Stimulated activated CD4-positive, alpha-beta T cell treated with anti-CD3 and anti-CD28 coated beads, Interleukin-15, amount 100 ng/mL, for 24 hours (primary cell): ENCODE data around the gene NRG2.

Experiments
- DNase-seq: peaks from one replicate; pipeline ENCODE4 v3.0.0-alpha.2; 2020

Gene NRG2

DNA sequence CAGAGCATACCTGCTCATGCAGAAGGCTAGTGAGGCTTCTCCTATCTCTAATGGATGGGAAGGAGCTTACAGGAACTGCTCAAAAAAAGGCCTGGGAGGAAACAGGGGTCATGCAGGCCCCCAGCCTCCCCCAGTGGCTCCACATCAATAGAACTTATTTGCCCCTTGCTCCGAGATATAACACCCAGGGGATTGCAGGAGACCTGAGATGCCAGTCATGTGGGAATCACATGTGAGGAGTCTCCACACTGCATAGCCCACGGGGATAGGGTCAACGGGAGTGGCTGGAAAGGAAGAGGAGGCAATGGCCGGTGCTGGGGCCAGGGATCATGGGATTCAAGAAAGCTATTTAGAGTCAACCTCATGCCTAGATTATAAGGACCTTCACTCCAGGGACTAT, 76.2 kb downstream of the NRG2 start:
- DNase-seq = no peak

DNA sequence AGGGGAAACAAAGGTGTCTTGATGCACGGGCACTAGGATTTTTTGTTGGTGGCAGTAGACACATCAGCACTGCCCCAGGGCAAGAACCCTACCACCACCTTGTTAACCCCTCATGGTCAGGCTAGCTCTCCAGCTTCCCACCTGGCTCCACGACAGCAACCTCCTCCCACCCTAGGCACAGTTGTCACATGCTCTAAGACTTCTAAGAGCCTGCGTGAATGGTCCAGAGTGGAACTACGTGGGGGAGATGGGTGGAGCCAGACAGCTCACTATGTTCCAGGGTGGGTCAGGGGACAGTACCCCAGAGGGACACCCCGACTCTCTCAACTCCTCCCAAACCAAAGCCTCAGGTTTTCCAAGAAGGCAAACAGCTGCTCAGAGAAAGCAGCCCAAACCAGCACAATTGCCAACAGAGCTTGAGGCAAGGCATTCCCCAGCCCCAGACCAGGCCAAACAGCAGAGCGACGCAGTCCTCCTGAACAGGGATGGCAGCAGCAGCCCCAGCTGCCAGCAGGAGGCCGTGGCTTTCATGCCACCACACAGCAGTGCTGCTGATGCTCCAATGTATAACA, 78.0 kb downstream of the NRG2 start:
- DNase-seq = no peak

DNA sequence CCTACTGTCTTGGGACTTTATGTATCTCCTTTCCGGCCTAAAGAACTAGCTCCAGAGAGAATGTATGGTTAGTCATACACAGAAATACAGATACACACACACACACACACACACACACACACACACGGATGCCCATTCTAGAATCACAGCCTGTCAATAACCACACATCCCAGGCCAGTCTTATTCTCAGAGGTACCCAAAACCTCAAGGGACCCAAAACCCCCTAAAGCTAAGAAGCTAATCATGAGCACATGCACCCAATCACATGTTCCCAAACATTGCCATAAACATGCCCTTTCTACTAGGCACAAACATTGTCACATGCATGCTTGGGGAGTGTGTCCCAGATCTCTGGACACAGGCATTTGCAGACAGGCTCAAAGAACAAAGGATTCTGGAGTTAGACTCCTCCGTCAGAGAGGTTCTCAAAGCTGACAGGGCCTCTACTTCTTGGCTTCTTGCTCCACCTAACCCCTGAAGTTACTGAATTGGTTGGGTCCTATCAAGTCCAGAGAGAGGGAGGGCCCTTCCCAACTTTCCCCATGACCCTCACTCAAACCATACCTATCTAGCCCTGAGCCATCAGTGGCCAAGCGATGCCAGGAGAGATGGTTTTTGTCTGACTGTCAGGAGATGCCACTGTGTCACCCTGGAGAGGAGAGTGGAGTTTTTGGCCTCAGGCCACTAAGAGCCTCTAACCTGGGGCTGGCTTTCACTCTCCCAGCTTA, 78.7 kb downstream of the NRG2 start:
- no peak for DNase-seq

DNA sequence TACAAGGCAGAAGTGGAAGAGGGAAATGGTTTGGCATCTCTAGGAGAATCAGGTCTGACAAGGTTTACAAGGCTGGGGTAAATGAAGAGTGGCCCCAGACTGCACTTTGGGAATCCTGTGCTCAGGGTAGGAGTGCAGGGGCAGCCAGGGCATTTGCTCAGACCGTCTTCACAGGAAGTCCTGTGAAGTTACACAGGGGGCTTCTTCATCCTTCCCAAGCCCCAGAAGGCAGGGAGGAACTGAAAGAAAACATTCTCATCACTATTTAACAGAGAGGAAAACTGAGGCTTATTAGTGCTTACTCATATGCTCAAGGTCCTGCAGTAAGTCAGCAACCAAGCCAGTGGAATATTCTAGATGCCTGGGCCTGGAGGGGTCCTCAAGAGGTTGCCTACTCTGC, 80.7 kb downstream of the NRG2 start:
- no peak for DNase-seq

DNA sequence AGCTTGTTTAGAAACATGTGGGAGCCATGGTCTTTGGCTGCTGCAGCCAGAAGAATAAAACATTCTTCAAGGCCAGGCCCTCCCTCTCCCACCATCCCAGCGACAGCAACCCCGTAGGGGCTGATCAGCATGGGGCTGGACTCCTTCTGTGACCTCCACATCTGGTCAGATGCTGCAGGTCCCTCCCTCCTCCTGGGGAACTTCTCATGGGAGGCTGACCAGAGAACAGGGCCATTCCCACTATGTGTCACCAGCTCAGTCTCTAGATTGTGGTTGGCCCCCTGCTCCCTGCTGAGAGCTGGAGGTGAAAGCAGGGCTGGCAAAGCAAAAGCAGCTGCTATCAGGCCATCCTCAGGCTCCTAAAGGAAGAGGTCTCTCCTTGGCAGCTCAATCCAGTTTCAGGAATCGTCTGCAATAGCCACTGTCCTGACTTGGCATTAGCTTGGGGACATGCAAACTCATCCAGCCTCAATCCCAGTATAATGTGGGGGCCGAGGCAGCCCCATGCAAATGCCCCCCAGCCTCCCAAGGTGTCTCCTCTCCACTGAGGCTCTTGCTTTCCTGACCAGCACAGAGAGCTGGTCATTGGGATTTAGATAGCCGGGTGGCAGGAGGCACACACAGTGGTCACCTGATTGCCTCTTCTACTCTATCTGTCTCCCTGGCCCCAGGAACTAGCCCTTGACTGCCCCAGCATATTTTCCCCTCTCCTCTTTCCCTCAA, 81.5 kb downstream of the NRG2 start:
- no peak for DNase-seq

DNA sequence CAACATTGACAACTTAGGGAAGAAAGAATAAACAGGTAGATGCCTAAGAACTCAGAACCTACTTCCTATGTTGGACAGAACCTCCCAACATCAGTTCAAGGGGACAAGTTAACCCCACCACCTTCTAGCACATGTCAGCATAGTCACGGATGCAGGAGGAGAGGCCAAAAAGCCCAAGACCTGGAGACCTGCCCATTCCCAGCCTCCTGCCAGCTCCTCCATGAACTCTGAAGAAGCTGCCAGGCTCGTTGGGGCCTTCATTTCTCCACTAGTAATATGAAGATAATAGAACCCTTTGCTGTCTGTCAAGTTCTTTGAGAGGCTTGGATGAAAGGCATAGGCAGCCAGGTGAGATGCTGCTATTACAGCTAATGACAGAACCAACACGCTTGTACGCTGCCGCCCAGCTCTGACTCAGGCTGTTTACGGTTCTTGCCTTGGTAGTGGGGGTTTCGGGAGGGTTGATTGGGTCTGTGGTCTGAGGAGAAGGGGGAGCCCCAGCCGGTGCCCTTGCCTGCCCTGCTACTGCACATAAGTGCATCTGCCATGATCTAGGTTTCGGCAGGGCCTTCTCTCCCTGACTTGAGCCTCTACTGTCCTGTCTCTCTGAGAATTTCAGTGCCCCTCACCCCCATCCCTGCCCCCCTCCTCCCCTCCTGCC, 82.2 kb downstream of the NRG2 start:
- DNase-seq = no peak

DNA sequence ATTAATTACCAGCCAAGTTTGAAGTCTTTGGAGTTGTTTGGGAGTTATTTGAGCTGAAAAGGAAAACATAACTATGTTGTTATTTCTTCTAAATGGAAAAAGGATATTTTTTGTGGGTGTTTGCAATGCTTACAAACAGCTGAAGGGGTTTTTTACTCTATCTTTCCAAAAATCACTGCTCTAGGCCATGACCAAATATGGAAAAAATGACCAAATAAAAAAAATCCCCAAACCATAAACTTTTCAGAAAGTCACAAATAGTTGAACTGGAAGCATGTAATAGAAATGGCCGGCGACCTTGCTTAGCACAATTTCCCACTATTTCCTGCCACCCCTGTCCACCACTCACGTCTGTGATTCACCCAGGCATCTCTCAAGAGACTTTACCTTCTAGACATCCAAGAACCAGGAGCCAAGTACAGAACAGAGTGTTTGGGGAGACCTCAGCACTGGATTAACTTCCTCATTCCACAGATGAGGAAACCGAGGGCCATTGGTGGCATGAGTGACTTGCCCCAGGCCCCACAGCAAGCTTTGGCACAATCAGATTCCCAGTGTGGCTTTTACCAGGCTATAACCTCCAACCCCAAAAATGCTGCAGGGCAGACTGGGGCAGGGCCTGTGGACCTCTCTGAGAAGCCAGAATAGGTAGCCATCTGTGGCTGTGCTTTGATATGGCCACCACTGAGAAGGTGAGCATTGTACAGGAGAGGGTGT, 84.5 kb downstream of the NRG2 start:
- DNase-seq = no peak

DNA sequence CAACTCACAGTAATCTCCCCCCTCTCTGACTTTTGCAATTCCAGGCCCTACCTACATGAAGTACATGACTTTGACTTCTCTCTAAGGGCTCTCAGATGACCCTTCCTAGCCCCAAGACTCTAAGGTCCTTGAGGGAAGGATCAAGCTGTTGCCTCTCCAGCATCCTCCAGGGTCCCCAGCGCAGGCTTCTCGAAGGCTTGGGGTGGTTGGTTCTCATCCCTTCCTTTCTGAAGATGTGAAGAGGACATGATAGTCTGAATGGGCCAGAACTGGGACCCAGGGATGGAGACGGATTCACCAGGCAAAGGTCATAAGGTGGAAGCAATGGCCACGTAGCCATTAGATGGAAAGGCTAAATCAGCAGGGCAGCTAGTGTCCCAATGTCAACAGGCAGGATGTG, 86.8 kb downstream of the NRG2 start:
- DNase-seq = no peak

DNA sequence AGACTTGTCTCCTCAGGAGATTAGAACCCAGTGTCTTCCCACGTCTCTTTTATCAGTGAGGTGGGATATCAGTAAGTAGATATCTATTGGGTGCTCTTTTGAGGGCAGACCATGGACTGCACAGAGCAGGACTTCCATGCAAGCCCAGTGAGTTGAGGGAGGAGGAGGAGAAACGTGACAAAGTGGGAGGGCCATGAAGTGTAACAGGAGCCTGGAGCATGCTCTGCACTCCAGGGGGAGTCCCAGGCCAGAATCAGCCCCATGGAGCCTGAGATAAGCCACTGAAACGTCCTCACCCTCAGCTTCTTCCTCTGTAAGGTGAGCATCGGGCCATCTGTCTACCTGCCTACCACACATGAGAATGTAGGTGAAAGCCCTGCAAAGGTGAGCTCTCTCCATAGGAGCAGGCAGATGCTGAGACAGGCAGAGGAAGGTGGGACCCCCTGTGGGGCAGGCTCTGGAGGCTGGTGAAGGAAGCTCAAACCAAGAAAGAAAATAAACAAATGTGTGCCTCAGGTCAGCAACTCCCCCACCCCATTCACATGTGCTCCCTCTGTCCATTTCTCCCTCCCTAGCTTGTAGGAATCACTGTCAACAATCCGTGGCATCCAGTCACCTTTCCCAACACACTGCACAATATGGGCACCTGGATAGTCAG, 87.4 kb downstream of the NRG2 start:
- no peak for DNase-seq

DNA sequence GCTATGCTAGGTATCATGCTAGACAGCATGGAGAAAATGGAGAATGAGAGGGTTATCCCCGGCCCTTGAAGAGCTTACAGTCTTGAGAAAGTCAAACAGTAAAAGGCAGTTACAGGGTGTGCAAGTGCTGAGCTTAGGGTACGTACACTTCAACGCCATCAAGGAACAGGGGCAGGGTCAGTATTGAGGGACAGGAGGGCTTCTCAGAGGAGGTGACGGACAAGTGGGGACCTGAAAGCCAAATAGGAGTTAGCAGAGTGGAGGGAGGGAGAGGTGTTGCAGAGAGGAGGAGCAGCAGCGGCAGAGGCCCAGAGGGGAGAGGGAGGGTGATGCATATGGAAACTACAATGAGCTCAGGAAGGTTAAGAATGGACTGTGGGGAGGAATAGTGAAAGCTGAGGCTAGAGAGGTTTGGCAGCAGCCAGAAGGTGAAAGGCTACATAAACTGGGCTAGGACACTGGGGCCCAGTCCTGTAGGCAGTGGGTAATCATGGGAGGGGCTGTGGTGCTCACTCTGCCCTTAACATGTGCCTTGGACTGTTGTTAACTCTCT, 88.0 kb downstream of the NRG2 start:
- no peak for DNase-seq

DNA sequence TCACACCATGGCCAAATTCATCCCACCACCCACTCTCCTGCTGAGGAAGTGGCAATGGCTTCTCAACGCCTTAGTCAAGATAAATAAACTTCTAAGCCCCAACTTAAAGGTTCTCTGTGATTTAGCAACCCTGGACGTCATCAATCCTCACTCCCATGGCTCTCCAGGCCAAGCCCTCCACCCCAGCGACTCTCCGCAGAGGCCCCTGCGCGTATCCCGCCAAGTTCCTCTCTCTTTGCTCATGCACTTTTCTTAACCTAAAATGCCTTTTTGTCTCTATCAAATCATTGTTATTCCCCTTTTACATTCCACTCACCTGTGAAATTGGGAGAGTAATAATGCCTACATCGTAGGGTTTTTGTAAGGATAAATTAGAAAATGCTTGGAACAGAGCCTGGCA, 88.6 kb downstream of the NRG2 start:
- no peak for DNase-seq

DNA sequence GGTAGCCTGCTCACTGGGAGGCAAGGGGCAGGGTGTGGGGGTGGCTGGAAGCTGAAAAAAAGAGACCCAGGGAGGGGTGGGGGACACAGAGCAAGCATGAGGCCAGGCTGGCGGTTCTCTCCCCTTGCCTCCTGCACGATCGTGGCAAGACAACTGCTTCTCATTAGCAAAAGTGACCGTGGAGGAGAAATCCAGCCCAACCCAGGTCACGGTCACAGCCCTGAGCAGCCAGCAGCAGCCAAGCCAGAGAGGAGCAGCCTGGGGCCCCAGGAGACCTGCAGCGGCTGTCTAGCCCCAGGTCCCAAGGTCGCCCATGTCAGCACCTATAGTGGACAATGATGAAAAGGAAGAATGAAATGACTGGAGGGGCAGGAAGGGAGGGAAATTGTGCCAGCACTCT, 89.1 kb downstream of the NRG2 start:
- DNase-seq = no peak

DNA sequence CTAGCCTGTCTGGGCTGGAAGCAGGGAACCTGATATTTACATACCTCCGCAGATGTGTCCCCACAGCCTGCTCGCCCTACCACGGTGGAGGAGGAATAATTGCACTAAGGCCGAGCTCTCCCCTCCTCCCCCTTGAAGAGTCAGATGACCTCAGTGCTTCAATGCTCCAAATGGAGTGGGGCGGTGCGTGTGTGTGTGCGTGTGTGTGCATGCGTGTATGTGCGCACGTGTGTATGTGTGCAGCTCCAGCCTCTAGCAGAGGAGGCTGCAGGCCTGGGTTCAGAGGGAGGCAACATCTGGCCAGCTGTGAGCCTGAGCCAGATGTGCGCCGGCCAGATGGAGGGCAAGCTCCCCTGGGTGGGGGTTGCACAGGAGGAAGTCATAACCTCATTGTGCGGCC, 90.5 kb downstream of the NRG2 start:
- DNase-seq = no peak

DNA sequence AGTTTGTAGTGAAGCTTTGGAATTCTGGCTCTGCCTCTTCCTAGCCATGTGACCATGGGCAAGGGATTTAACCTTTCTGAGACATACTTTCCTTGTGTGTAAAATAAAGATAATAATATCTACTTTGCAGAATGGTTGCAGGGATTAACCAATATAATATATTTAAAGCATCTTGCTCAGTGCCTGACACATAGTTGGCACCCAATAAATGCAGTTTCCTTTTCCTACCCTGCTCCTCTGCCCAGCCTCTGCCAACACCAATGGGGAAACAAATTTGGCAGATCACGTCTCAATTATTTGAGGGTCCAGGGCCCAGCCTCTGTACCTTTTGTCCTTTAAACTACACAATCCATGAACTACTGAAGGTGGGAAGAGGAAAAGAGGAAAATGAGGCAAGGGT, 91.1 kb downstream of the NRG2 start:
- DNase-seq = no peak

DNA sequence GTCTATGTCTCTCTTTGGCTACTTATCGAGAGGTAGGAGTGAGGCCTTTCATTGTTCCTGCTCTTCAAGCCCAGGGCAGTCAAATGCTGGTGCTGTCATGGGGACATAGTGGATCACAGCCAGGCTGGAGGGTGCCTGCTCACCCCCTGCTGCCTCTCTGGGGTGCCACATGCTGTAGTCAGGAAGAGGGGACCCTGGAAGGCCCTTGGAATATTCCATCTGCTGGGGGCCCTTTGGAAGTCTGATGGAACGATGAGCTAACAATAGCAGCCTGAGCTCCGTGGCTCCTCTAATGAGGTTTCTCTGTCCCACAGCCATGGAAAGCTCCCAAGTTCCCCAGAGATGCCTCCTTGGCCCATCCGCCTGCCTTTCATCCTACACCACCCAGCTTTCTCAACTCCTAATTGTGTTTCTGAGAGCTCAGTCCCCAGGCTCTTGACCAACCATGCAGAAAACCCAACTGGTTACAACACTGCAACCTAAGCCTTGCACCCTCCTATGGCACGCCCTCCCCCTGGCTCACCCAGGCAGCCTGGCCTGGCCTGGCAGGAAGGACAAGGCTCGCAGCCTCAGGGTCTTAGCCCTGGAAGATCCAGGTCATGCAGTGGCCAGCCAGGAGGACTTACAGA, 91.7 kb downstream of the NRG2 start:
- no peak for DNase-seq

DNA sequence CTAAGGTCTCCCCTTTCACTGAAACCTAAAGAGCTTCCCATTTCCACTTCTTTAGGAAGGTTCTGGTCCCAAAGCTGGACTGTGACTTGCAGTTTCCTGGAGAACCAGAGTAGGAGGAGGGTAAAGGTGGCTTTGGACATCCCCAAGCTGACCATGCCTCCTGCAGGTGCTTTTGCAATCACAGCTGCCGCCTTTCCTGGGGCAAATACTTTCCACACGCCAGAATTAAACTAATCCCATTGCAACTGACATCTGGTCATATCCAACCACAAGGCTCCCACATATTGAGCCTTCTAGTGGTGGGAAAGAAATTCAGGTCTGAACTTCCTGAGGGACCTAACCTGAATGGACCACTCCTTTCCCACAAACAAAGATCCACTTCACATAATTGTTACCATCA, 92.7 kb downstream of the NRG2 start:
- no peak for DNase-seq

DNA sequence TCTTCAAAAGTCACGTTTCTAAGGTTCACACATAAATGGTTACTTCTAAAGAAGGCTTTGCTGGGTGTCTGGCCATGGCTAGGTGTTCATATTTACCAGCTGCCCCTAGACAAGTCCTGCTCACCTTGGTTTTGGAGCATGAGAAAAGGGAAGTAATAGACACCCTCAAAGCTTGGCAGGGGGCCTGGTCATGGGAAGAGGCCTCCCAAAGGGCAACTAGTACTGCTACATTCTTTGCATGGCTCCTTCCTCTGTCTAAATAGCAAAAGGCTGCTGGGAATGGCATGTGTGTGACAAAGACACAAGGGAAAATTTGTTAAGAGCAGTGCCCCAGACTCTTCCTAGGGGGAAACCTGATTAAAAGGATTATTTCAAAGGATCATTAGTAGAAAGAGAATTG, 93.4 kb downstream of the NRG2 start:
- DNase-seq = no peak

DNA sequence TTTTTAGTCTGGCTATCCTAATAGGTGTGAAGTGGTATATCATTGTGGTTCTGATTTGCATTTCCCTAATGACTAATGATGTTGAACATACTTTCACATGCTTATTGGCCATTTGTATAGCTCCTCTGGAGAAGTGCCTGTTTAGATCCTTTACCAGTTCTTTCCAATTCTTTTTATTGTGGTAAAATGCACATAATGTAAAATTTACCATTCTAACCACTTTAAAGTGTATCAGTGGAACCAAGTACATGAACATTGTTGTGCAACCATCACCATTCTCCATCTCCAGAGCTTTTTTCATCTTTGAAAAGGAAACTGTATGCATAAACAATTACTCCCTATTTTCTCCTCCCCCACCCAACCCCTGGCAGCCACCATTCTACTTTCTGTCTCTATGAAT, 95.4 kb downstream of the NRG2 start:
- no peak for DNase-seq

DNA sequence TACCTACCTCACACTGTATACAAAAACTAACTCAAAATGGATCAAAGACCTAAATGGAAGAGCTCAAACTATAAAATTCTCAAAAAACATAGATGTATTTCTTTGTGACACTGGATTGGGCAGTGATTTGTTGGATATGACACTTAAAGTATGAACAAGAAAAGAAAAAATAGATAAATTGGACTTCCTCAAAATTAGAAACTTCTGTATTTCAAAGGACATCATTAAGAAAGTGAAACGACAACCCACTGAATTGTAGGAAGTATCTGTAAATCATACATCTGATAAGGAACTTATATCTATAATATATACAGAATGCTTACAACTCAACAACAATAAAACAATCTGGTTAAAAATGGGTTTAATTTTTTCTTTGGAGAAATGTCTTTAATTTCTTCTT, 96.7 kb downstream of the NRG2 start:
- no peak for DNase-seq

DNA sequence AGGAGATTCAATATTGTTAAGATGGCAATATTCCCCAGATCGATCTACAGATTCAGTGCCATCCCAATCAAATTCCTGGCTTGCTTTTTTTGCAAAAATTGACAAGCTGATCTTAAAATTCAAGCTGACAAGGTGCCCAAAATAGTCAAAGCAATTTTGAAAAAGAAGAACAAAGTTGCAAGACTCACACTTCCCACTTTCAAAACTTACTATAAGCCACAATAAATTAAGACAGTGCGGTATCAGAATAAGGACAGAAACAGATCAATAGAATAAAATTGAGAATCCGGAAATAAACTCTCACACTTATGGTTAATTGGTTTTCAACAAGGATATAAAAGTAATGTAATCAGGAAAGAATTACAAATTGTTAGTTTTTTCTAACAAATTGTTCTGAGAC, 97.1 kb downstream of the NRG2 start:
- DNase-seq = no peak

DNA sequence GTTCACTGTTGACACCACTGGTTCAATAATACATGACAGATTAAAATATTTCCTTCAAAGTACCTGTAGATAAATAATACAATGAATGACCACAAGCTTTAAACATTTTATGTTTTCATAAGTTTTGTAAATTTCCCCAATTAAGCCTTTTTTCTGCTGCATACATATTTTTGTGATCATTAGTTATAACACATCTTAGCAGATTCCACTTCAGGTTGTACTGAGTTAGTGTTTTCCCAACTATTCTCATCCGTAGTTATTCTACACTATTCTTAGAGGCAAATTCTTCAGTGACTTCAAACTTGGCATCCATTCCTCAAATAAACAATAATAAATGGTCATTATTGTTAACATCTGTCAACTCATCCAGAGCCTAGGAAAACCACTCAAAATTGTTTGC, 100.9 kb downstream of the NRG2 start:
- DNase-seq = no peak

DNA sequence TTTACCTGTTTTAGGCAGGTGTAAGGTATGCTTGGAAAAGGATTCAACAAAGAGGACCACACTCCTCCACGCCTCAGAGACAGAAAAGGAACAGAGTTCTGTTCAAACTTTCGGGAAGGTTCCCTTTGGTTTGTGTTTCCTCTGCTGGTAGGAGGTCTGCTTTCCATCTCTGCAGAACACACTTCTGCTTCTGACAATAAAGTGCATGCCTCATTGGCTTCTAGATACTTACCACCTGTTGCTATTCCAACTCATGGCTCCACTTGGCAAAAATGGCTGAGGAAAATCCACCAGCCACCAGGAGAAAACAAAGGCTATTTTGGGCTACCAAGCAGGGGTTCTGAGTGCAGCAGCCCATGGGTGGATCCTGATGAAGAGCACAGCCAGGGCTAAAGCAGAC, 112.7 kb downstream of the NRG2 start:
- no peak for DNase-seq
